GM19193 (cell line): ENCODE measurements around the gene HSD3B1.

Source experiments
- POLR2A ChIP-seq: IDR thresholded peaks from 4 replicates; pipeline ENCODE4 v1.6.1; 2011; ENCODE audit not compliant: insufficient read depth, insufficient read length; ENCODE audit errors: extremely low read depth

The HSD3B1 gene

DNA sequence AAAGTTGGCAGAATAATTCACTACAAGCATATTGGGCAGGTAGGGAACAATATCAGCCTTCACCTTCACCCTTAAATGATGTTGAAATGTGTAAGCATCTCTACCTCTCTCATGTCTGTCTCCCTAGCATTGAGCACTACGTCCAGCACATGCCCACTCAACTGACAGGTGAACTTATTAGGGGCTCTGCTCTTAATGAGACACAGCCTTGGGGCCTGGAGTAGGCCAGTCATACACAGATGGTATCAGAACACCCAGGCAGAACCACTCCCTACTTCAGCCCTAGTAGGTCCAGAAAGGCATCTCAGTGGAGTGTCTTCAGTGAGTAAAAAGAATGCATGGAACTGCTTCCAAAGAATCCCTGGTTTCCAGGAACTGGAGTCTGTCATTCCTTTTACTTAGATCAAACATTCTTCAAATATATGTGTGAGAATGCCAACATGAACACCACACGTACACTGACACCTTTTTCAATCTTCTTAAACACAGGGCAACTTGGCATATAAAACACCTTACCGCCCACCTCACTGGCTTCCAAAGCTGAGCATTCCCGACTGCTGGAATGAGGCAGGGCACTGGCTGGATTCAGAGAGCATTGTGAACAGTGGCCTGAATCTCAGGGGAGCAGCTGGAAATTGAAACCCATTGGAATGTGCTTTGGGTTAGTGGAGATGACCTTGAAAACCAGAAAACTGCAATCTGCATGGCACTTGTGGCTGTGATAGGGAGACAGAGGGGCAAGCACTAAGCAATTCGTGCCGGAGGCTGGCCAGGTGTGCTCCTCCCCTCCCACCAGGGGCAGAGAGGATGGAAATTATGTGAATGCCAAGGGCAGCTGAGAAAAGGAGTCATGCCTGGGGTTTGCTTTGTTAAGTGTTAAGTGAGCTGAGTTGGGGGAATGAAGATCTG is 24.2 kb upstream of the HSD3B1 start:
- no peak for TF ChIP-seq POLR2A

DNA sequence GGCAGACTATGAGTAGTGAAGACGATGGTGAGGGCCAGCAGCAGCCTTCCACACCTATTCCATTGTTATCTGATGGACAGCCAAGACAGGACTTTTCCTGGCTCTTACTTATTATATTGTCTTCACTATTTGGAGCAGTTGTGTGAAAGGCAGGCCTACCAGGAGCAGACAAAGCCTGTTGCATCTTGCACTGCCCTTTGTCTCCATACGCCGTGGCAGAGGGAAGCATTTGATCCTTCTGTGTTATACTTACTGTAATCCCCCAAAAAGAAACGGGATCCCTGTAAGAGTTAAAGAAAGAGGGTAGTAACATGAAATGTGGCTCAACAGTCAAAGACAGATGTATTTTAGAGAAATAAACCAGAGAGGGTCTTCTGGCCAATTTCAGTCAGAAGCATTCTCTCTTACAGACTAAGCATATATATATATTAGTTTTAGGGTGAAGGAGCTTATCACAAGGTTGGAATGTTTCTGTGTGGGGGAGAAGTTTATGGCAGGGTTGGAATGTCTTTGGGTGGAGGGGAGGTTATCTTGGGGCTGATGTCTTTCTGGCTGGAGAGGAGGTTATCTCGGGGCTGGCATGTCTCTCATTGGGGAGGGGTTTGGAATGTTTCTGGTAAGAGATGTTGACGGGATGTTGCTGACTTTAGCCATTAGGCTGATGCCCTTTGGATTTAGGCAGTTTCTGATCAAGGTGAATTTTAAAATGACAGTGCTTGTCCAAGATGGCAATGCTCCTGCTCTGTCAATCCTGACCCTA is 23.4 kb upstream of the HSD3B1 start:
- TF ChIP-seq POLR2A, result no peak

- TF ChIP-seq POLR2A, result no peak
These were observed 21.8 kb upstream of the HSD3B1 start for GRCh38 chr1:119485201-119485600.

- no peak for TF ChIP-seq POLR2A
These were observed 18.8 kb upstream of the HSD3B1 start for GRCh38 chr1:119488216-119488615.

DNA sequence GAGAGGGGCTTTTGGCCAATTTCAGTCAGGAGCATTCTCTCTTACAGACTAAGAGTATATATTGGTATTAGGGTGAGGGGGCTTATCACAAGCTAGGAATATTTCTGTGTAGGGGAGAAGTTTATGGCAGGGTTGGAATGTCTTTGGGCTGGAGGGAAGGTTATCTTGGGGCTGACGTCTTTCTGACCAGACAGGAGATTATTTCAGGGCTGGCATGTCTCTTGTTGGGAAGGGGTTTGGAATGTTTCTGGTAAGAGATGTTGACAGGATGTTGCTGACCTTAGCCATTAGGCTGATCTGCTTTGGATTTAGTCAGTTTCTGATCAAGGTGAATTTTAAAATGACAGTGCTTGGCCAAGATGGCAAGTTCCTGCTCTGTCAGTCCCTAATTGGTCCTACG is 17.8 kb upstream of the HSD3B1 start:
- no peak for TF ChIP-seq POLR2A

- no peak for TF ChIP-seq POLR2A
These were observed 16.1 kb upstream of the HSD3B1 start for GRCh38 chr1:119490925-119491324.

GRCh38 chr1:119492763-119493162 is 14.2 kb upstream of the HSD3B1 start:
- TF ChIP-seq POLR2A, result no peak

GRCh38 chr1:119504831-119505230 is 2.2 kb upstream of the HSD3B1 start:
- TF ChIP-seq POLR2A, result no peak

GRCh38 chr1:119510046-119510445 is 3.0 kb downstream of the HSD3B1 start:
- TF ChIP-seq POLR2A, result no peak

- TF ChIP-seq POLR2A, result no peak
These were observed 8.2 kb downstream of the HSD3B1 start for GRCh38 chr1:119515221-119515620.

DNA sequence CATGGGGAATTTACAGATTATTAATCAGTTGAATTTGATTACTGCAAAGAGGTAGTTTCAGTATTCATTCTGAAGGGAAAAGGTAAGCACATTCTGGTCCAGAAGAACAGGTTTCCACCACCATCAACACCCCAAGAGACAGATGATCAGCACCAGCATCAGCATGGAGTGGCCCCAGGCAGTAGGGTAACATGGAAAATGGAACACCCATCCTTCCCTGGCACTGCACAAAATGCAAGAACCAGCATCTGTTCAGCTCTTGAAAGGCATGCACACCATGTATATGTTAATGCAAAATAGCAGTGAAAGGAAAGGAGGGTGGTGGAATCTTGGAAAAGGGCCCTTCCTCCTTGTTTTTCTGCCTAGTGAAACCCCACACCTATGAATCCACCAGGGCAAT is 9.2 kb downstream of the HSD3B1 start:
- no peak for TF ChIP-seq POLR2A

- no peak for TF ChIP-seq POLR2A
These were observed 9.7 kb downstream of the HSD3B1 start for GRCh38 chr1:119516680-119517079.

- TF ChIP-seq POLR2A, result no peak
These were observed 24.8 kb downstream of the HSD3B1 start for GRCh38 chr1:119531606-119532323.

DNA sequence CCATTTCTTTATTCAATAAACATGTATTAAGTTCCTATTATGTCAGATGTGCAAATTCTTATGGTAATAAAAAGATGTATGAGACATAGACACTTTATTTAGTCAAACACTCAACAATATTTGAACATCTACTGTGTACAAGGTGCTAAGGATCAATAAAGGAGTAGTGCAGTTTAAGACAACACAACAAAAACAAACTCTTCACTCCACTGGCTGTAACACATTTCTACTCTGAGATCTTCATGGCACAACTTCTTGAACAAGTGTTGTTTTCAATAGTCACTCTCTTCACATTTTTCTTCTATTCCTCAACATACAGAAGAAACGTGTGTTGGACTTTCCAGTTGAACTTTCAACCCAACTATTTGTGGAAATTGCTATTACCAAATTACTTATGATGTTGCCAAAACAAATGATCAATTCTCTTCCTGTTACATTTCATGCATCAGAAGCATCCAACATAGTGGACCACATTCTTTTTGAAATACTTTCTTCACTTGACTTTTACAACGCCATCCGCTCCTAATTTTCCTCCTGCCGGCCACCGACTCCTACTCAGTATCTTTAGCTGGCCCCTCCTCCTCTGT is 25.4 kb downstream of the HSD3B1 start:
- TF ChIP-seq POLR2A, result no peak

DNA sequence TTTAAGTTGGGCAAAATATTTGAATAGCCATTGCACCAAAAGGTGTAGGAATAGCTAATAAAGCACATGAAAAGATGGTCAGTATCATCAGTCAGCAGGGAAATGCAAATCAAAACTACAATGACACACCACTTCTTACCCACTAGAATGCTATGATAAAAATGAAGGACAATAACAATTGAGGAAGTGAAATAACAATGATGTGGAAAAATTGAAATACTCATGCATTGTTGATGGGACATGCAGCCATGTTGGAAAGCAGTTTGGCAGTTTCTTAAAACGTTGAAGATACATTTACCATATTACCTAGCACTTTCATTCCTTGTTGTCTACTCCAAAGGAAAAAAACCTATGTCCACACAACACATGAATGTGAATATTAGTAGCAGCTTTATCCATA is 28.4 kb downstream of the HSD3B1 start:
- TF ChIP-seq POLR2A, result no peak
